Effector memory CD4-positive, alpha-beta T cell (primary cell): ENCODE results near the gene PCDHA4.

Source experiments
- DNase-seq, 3 donors: peaks; one replicate each; pipeline ENCODE4 v3.0.0-alpha.2; 2020
- H3K27ac ChIP-seq: 2 replicates; pipeline ENCODE4 v1.7.0; 2013; ENCODE audit warnings: mild to moderate bottlenecking, low read length, moderate library complexity; ENCODE audit not compliant: insufficient read depth, poor library complexity, severe bottlenecking
- H3K27me3 ChIP-seq: replicated peaks from 2 replicates; pipeline ENCODE4 v1.7.0; 2013; ENCODE audit warnings: mild to moderate bottlenecking, low read length; ENCODE audit not compliant: insufficient read depth, control insufficient read depth, poor library complexity, severe bottlenecking
- H3K36me3 ChIP-seq: 2 replicates; pipeline ENCODE4 v1.7.0; 2013; ENCODE audit warnings: mild to moderate bottlenecking, low read length, moderate library complexity; ENCODE audit not compliant: control insufficient read depth, insufficient read depth
- H3K4me1 ChIP-seq: 2 replicates; pipeline ENCODE4 v1.7.0; 2013; ENCODE audit warnings: low read length, mild to moderate bottlenecking; ENCODE audit not compliant: control insufficient read depth, insufficient read depth, poor library complexity, severe bottlenecking
- H3K4me3 ChIP-seq: 2 replicates; pipeline ENCODE4 v1.7.0; 2013; ENCODE audit warnings: low read length, low read depth, mild to moderate bottlenecking; ENCODE audit not compliant: insufficient read depth, poor library complexity, severe bottlenecking
- H3K9me3 ChIP-seq: 2 replicates; pipeline ENCODE4 v1.7.0; 2013; ENCODE audit warnings: mild to moderate bottlenecking, low read length, moderate library complexity; ENCODE audit not compliant: control insufficient read depth

The PCDHA4 gene

GRCh38 chr5:140857987-140858240 lies 51.0 kb downstream of the PCDHA4 start:
- Histone ChIP-seq H3K9me3 (no peaks in the 10 kb centered on the region), H3K4me1 (no peaks in the 10 kb centered on the region), H3K36me3 (no peaks in the 10 kb centered on the region), H3K27ac (no peak overlapping the region), H3K4me3 (no peak overlapping the region), H3K27me3 (no peaks in the 10 kb centered on the region)
- no peak for DNase-seq

DNA sequence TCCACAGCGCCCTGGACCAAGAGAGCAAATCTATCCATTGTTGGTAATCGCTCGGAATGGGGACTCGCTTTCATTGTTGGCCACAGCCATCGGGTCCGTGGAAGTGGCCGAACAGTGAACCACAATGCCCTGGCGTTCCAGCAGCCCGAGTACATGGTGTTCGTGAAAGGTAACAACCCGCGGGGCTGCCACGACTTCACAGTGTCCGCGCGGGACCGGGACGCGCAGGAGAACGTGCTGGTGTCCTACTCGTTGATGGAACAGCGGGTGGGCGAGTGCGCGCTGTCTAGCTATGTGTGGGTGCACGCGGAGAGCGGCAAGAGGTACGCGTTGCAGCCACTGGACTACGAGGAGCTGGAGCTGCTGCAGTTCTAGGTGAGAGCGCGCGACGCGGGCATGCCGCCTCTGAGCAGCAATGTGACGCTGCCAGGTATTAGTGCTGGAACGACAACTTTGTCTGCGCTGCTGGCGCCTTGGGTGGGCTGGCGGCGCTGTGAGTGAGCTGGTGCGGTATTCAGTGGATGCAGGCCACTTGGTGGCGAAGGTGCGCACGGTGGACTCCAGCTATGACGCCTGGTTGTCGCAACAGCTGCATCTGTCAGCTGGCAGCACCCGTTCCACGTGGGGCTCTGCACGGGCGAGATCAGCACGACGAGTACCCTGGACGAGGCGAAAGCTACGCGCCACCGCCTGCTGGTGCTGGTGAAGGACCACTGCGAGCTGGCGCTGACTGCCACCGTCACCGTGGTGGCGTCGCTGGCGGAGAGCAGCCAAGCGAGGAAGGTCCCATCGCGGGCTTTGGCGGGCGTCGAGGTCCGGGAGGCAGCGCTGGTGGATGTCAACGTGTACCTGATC lies 55.8 kb downstream of the PCDHA4 start:
- H3K4me1 ChIP-seq = no peaks in the 10 kb centered on the region
- no peaks in the 10 kb centered on the region for H3K9me3 ChIP-seq
- no peaks in the 10 kb centered on the region for H3K27me3 ChIP-seq
- H3K4me3 ChIP-seq = no peak overlapping the region
- no peak overlapping the region for H3K27ac ChIP-seq
- no peak for DNase-seq
- no peaks in the 10 kb centered on the region for H3K36me3 ChIP-seq
